GM12874 (cell line): ENCODE measurements around the gene CCDC188.

ENCODE experiments used
- TF ChIP-seq, protein P1 (sequence below): IDR thresholded peaks from 2 replicates; pipeline ENCODE4 v1.5.1; 2011; ENCODE audit warnings: low read depth, mild to moderate bottlenecking, control low read depth, low read length, moderate library complexity; ENCODE audit not compliant: insufficient read depth

Gene CCDC188

GRCh38 chr22:20183101-20183500 is 32.2 kb upstream of the CCDC188 start:
- TF ChIP-seq, protein P1, sequence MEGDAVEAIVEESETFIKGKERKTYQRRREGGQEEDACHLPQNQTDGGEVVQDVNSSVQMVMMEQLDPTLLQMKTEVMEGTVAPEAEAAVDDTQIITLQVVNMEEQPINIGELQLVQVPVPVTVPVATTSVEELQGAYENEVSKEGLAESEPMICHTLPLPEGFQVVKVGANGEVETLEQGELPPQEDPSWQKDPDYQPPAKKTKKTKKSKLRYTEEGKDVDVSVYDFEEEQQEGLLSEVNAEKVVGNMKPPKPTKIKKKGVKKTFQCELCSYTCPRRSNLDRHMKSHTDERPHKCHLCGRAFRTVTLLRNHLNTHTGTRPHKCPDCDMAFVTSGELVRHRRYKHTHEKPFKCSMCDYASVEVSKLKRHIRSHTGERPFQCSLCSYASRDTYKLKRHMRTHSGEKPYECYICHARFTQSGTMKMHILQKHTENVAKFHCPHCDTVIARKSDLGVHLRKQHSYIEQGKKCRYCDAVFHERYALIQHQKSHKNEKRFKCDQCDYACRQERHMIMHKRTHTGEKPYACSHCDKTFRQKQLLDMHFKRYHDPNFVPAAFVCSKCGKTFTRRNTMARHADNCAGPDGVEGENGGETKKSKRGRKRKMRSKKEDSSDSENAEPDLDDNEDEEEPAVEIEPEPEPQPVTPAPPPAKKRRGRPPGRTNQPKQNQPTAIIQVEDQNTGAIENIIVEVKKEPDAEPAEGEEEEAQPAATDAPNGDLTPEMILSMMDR: no peak

- TF ChIP-seq, protein P1: no peak
These were observed 31.5 kb upstream of the CCDC188 start for GRCh38 chr22:20182365-20182764.

DNA sequence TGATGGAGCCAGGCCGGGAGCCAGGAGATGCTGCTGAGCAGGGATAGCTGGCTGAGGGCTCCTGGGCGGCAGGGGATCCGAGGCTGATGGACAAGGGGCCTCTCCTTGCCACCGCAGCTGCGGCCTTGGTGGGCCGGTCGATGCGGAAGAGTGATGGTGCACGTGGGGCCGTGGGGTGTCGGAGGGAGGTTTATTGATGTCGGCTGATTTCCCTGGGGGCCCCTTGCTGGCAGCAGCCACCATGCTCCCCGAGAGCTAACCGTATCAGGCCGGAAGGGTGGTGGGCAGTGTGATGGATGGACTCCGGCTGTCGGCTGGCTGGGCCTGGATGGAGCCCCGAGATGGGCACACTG is 31.0 kb upstream of the CCDC188 start:
- TF ChIP-seq, protein P1: no peak

DNA sequence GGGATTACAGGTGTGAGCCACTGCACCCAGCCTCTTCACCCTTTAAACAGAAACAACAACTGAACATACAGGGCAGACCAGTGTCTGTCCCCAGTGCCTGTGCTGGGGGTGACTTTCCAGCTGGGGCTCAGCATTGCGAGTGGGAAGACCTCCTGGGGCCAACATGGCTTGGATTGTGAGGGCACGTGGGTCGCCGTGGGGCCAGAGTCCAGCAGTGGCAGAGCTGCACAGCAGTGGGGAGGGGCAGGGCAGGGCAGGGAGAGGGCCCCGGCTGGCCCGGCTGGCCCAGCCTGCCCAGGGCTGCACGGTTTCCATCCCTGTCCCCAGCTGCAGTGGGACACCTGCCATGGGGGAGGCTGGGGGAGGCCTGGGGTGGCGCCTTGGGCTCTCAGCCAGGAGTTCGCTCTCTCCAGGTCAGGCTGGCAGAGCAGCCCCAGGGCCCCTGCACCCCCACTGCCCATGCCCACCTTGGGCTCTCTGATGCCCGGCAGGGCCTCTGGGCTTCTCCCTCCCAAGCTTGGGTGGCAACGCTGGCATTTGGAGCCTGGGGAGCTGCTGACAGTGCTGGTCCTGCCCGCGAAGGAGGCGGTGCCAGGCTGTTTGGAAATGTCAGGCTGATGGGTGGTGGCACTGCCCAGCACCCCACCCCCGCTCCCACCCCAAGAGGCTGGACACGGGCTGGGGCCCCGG is 30.5 kb upstream of the CCDC188 start:
- TF ChIP-seq, protein P1: no peak

- TF ChIP-seq, protein P1: no peak
These were observed 29.8 kb upstream of the CCDC188 start for GRCh38 chr22:20180640-20181039.

DNA sequence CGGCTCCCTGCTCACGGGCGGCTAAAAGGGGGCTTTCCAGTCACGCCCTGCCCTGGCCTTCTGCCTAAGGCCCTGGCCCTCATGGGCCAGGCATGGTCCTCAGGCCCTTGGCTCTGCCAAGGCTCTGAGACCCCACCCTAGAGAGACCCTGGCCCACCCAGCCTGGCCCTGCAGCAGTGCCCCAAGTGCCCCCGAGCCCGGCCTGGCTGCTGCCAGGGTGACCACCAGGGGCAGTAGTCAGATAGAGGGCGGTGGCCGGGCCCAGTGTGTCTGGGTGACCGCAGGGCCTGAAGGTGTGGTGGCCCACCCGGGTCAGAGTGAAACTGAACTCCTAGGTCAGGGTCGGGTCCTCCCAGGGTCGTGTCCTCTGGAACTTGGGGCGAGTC is 29.4 kb upstream of the CCDC188 start:
- TF ChIP-seq, protein P1: 0 out of 2 replicates have a peak, but pooled peaks have one; percentile 22

DNA sequence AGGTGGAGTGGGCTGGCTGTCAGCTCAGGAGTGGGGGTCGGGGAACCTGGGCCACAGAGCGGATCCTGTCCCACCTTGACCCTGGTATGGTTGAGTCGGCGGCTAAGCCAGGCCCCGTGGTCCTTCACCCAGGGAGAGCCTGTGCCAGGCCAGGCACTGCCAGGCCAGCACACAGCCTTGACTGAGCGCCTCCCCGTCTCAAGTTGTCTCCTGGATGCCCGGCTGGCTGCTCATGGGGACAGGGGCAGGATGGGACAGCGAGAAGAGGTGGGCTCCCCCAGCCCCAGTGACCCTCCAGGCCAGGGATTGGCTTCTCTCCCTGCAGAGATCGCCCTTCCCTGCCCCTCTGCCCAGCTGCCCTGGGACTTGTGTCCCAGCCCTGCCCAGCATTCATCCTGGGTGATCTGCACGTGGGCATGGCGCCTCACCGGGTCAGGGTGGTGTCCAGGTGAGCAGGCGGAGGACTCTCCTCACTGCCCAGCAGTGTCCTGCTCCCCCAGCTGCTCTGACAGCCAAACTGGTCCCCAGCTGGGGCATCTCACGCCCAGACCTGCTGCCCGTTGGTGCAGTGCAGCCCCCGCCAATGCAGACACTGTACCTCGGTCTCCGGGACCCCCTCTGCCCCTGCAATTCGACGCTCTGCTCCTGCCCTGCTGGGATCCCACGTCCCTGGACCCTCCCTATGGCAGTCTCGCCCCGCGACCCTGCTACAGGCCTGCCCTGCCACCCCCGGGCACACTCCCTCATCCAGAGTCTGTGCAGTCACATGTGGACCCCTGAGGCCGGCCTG is 28.8 kb upstream of the CCDC188 start:
- TF ChIP-seq, protein P1: no peak
